ENCODE results near the gene TFAP2A.

The TFAP2A gene

DNA sequence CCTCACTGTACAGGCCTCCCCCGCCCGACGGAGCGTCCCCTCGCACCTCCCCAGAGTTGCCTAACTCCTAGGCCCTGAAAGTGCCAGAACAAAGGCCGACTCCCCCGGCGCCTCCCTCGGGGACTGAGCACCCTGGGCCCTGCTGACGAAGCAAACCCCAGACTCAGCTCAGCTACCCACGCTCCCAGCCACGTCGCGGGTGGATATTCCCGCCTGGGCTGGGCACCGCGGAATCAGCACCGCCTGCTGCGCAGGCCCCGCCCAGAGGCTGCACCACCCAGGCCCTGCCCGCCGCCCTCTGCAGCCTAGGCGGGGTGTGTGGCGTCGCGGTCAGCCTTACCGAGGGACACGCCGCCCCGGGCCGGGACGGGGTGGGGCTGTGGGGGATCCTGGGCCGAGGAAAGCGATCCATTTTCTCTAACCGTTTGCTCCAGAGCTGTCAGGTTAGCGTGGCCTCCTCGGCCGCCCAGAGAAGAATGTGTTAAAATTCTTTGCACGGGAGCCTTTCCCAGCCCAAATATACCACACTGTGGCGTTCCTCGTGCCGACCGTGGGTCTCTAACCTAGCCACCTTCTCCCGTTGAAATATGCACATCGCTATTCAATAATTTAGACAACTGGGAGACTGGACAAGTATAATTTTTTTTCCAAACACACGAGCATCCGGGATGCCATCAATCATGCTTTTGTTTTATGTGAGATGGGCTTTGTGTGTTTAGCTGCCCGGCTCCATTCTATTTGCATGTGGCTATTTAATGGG is 31.4 kb downstream of the TFAP2A start:
- DNase-seq = no peak

DNA sequence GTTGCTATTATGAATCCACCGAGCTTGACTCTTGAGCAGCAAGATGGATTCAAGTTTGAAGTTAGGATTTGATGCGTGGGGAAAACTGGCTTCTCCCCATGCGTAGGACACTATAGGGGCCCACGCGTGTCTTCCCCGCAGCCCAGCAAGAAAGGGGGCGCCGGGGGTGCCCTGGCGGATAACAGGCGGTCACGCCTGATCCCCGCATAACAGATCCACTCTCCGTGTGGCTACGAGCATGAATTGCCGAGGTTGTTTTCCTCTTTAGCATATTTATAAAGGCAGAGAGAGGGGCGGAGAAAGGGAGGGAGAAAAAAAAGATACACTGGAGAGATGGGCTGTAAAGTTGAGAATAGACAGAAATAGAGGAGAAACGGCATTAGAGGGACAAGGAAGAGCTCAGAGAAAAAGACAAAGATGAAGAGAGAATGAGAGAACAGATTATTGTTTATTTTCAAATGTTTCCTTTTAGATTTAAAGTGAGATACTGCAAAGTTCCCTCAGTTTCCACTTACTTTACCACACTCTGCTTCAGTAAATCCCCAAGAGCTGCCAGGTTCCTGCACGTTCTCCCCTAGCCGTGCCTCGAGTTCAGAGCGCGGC is 32.0 kb downstream of the TFAP2A start:
- no peak for DNase-seq

DNA sequence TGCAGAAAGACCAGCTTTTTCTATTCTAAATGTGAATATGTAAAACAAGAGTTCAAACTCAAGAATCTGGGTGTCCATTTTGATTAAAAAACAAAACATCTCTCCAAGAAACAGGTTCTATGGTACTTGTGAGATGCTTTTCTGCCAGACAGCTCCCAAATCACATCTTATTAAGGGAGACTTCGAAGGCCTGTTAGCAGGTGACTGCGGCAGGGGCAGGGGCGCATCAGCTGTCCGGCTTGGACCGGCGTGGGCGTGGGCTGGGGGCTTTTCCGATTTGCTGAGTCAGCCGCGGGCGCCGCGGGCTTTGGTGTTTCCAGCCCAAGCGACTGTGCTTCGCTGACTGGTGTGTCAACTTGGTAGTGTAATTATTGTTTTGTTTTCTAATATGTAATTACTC is 32.6 kb downstream of the TFAP2A start:
- no peak for DNase-seq

DNA sequence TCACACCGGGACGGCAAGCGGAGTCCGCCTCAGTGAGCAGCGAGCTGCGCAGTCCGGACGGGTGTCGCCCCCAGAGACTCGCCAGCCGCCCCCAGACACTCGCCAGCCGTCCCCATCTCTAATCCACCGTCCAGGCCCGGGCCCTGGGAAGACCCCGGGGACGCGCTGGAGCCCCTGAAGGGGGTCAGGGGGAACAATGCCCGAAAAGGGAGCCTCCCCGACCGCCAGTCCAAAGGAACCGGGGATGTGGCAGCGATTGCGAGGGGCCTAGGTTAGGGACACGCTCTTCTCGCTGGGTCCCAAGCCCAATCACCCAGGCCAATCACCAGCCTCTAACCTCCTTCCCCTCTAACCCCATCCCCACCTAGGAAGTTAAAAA is 33.1 kb downstream of the TFAP2A start:
- DNase-seq = no peak

DNA sequence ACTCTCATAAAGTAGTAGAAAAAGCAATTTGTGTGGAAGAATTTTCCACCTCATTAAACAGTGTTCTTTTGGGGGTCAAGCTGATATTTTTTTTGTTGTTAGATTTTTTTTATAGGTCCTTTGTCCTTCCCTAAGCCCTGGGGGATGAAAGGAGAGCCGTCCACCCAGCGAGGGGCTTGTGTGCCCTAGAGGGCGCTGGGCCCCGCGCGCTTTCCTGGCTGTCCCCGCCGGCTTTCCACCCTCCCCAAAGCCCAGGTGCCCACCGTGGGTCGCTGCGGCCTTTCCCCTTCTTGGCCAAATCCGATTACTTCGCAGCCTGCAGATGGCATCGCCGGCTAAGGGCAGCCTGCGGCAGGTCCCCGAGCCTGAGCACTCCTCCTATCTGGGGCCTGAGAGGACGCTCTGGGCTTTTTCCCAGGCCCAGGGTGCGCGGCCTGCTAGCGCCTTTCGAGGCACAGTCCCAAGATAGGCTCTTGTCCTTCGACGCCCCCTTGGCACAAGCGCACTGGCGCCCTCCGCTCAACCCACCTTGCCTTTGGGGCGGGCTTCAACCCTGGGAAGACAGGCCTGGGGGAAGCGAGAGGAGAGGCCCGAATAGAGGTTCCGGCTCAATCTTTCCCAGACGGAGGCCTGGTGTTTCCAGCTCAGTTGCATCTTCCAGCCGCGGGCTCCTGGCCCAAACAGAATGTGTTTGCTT is 33.6 kb downstream of the TFAP2A start:
- peak in 3 of 51 donors; percentile 1 to 3 (median 2) for DNase-seq

DNA sequence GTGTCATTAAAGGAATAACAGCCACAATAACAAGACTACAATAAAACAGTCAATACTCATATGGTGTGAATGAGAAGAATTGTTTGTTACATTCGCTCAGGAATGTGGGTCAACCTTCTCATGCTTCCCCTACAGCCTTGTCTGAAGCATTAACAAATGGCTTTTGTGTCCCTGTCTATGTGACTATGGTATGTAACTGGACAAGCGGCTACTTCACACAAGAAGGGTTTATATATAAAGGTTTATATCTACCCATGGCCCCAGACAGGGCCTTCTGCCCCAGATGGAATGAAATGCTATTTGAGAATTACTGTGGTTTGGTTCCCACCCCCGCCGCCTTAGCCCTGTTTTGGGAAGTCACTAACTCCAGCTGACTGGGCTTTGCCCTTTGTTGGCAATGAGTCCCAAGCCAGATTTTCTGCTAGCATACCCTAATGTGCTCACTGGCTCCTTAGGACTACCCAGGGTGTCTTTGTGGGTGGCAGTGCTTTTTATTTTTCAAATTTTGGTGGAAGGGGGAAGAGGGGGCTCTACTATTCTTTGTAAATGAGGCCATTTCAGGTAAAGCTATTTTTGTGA is 39.4 kb downstream of the TFAP2A start:
- no peak for DNase-seq

DNA sequence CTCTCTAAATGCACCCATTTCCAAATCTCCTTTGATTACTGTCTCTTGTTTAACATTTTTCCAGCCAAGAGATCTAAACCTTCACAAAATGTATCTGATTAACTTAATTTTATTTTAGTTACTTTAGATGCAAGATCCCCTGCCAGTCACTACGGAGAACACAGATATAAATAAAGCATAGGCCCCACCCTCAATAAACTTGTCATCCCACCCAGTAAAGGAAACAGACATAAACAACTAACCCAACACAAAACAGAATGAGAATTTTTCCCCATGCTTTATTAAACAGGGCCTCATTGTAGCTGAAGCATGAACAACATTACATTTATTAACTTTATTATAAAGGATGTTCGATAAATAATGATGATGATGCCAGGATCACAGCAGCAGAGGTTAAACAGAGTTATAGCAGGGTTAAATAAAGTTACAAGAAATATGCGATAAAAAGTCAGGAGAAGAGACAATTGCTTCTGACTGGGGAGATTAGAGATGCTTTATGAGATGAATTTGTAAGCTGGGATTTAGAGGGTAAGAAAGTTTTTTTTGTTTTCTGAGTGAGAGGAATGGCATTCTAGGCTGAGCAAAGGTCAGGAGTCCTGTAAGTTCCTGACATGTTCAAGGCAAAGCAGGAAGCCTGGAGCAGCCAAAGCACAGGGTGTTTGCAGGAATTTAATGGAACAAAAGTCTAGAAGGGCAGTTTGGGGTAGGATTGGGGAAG is 41.1 kb downstream of the TFAP2A start:
- no peak for DNase-seq

DNA sequence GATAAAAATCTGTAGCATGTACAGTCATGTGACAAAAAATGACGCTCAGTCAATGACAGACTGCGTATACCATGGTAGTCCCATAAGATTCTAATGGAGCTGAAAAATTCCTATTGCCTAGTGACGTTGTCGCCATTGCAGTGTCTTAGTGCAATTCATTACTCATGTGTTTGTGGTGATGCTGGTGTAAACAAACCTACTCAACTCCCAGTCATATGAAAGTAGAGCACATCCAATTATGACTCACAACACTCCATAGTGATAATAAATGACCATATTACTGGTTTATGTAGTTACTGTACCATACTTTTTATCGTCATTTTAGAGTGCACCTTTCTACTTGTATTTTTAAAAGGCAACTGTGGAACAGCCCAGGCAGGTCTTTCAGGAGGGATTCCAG is 45.0 kb downstream of the TFAP2A start:
- DNase-seq = no peak

DNA sequence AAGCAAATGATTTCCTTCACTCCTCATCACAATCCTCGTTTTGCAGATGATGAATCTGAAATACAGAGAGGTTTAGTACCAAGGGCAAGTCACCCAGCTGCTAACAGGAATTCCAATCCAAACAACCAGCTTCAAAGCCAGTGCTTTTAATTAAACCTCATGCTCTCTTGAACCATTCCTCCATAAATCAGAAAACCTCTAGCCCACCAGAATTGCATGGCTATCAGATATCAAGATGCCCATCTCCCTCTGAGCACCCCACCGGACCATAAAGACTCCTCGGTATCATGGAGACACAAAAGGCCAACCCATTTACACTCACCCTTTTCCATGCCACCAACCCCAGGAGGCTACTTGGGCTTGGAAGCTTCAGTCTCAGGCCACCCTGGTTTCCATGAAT is 46.0 kb downstream of the TFAP2A start:
- DNase-seq = no peak

DNA sequence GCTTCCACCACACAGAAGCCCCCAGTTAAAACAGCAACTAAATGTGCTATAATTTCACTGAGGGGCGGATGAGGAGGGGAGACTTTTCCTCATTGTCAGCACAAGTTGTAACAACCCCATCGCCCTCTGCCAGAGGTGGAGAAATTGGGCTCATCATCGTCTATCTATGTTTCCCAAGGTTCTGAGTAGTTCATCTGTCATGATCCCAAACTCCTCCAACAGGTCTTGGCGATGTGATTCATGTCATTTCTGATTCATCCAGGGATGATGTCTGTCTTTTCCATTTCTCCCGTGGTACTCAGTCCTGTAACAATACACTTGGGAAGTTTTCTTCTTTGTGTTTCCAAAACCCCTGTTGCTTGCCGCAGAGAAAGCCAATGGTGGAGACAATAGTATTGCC is 51.0 kb downstream of the TFAP2A start:
- DNase-seq = no peak

DNA sequence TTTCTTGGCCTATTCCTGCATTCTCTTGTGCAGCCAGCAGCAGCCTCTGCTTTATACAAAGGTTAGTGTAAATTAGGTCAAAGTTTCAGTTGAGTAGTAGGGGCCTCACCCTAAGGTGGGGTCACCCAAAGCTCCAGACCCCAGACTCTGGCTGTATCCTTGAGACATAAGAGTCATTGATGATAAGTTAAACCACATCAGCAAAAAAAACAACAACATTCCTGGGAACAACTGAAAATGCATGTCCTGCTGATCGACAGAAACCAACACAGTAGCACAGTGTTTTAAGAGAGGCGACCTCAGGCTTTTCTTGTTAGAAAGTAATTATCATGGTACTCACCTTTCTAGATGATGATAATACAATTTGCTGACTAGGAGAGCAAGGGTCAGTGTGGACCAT is 52.6 kb downstream of the TFAP2A start:
- no peak for DNase-seq

DNA sequence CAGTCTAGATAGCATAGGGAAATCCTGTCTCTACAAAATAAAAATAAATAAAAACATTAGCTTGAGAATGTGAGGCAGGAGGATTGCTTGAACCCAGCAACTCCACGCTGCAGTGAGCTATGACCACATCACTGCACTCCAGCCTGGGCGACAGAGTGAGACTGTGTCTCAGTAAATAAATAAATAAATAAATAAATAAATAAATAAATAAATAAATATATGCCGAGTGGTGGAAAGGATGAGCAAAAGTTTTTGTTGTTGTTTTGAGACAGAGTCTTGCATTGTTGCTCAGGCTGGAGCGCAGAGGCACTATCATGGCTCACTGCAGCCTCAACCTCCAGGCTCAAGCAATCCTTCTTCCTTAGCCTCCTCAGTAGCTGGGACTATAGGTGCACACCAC is 53.4 kb downstream of the TFAP2A start:
- no peak for DNase-seq

DNA sequence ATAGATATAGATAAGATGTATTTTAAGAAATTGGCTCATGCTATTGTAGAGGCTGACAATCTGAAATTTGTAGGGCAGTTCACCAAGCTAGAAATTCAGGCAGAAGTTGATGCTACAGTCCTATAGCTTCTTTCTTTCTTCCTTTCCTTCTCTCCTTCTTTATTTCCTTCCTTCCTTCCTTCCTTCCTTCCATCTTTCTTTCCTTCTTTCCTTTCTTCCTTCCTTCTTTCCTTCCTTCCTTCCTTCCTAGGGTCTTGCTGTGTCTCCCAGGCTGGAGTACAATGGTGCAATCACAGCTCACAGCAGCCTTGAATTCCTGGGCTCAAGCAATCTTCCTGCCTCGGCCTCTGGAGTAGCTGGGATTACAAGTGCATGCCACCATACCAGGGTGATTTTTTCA is 55.3 kb downstream of the TFAP2A start:
- no peak for DNase-seq

DNA sequence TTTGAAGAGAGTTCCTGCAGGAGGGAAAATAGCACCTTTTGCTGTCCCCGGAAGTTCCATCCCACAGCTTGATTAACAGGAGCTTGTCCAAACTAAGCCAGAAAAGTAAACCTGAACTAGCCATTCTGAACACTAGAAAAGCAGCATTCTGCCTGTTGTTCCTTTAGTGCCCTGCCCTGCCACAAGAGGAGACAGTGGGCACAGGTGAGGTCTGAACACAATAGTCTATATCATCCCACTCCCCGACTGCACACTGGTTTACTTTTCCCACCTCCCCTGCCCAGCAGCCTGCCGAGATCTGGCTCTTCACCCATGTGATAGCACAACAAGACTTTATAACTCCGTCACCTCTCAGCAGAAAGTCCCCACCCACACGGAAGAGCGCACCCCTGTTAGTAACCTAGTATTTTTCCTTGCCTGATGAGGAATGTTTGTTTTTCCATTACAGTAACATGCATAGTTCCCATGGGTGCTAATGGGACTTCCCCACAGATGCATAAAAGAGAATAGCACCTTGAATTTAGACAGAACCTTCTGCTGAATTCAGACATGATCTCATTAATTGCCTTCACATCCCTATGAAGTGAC is 59.7 kb downstream of the TFAP2A start:
- DNase-seq = no peak

DNA sequence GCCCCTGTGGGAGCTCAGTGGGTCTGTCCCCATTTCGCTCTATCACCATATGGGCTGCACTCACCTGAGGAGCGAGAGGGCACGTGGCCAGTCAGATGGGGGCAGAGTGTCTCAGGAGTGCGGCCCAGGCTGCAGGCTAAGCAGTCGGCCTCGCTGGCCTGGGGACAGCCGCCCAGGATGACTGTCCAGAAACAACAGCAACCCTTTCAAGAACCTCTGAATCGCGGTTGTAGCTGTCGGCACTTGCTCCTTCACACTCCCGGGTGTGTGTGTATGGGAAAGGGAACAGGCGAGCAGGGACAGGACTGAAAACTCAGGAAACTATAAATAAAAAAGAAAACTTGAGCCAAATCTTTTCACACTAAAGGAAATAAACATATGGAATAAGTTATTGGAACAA is 63.1 kb downstream of the TFAP2A start:
- no peak for DNase-seq

DNA sequence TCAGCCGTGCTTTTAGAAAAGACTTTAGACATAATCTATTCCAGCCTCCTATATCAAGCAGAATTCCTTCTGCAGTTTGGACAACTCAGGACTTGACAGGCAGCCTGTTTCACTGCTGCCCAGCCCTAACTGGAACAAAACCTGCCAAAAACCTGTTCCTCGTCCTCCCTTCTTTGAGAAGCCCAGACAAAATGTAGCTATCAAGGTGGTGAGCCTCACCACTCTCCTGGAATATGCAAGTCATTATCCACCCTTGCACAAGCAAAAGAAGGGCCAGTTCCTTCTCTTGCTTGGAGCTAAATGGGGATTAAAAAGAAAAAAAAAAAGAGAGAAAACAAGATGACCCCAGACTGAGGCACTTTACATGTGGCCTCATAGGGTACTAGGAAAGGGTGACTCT is 64.2 kb downstream of the TFAP2A start:
- no peak for DNase-seq

DNA sequence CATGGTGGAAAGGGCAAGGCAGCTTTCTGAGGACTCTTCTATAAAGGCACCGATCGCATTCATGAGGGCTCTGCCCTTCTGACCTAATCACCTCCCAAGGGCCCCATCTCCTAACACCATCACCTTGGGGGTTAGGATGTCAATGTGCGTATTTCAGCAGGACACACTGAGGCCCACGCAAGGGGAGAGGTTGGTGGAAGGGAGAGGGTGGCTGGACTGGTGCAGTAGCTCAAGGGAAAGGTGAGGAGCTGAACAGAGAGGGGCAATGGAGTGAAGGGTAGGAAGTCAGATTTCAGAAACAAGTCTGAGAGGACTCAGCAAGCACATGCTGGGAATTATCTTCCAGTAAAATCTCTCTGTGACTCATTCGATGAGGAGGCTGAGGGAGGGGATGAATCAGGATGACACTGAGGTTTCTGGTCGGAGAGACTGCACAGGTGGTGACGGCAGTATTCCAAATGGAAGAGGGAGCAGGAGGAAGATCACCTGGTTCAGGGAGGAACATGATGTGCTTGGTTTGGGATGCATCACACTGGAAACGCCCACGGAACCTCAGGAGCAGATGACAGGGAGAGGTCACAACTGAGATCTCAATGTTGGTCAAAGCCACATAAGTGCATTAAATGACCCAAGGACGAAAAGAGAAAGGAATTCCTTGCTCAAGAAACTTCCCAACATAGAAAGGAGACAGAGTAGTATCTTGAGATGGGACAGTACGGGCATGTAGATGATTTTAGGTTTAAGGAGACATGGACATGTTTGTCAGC is 67.1 kb downstream of the TFAP2A start:
- no peak for DNase-seq

All from hypothalamus (tissue), 51 donors.